GM23248 (cell line): ENCODE measurements around the gene SMTNL2.

ENCODE experiments used
- EZH2 ChIP-seq: fragments of 200-600 bp; sonication (generic); IDR thresholded peaks from 2 replicates; pipeline ENCODE4 v1.6.1; 2018; ENCODE audit warnings: antibody characterized with exemption, mild to moderate bottlenecking; ENCODE audit not compliant: insufficient read depth, poor library complexity, severe bottlenecking
- EZH2phosphoT487 ChIP-seq: fragments of 200-600 bp; sonication (generic); IDR thresholded peaks from 2 replicates; pipeline ENCODE4 v1.6.1; 2018; ENCODE audit warnings: antibody characterized with exemption, moderate library complexity, mild to moderate bottlenecking, low read depth; ENCODE audit not compliant: insufficient read depth

DNA sequence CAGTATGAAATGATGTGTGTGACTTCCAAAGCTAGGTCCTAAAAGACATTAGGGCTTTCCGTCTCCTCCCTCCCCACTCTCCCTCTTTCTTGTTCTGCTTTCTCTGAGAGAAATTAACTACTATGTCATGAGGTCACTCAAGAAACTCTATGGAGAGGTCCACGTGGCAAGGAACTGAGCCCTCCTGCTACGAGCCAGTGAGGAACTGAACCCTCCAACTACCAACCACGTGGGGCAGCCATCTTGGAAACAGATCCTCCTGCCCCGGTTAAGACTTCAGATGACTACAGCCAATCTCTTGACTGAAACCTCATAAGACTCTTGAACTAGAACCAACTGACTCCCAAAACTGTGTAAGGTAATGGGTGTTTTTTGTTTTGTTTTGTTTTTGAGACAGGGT is 61.3 kb downstream of the SMTNL2 start:
- no peak for TF ChIP-seq EZH2phosphoT487
- TF ChIP-seq EZH2: no peak
